Medulla oblongata (tissue), 1 donor: ENCODE measurements around the gene EIF4H.
A peak's percentile ranks its signal among the peaks of the same experiment; 100 is the strongest.
"Not testable (repeated sequence)": the region's sequence is repeated elsewhere in the genome, so short reads cannot be mapped to it uniquely, and the experiment has no call there.

Experiments
- DNase-seq: peaks from one replicate; pipeline ENCODE4 v3.0.0-alpha.2; 2015; ENCODE audit errors: extremely low spot score

Gene EIF4H

GRCh38 chr7:74173866-74174605, at the start of gene EIF4H:
Gene EIF4H, plus strand, starts transcription at chr7:74174356. Its CDS starts 28 bp downstream, at chr7:74174384.
- DNase-seq, result peak; percentile 93

- DNase-seq, result no peak
Observed at GRCh38 chr7:74126220-74126880, 47.8 kb upstream of the EIF4H start.

GRCh38 chr7:74129887-74130286, 44.3 kb upstream of the EIF4H start:
- DNase-seq, result no peak

GRCh38 chr7:74130518-74130917, 43.6 kb upstream of the EIF4H start:
- no peak for DNase-seq

GRCh38 chr7:74134117-74134620, 40.0 kb upstream of the EIF4H start:
- DNase-seq, result no peak

GRCh38 chr7:74138334-74138867, 35.8 kb upstream of the EIF4H start:
- DNase-seq, result no peak

GRCh38 chr7:74138945-74139843, 35.0 kb upstream of the EIF4H start:
- no peak for DNase-seq

- DNase-seq, result no peak
Observed at GRCh38 chr7:74141705-74142104, 32.5 kb upstream of the EIF4H start.

GRCh38 chr7:74143383-74143782, 30.8 kb upstream of the EIF4H start:
- DNase-seq, result no peak

- DNase-seq, result no peak
Observed at GRCh38 chr7:74148491-74148890, 25.7 kb upstream of the EIF4H start.

- no peak for DNase-seq
Observed at GRCh38 chr7:74149071-74149470, 25.1 kb upstream of the EIF4H start.

- DNase-seq, result no peak
Observed at GRCh38 chr7:74149603-74150002, 24.6 kb upstream of the EIF4H start.

- no peak for DNase-seq
Observed at GRCh38 chr7:74153736-74154135, 20.4 kb upstream of the EIF4H start.

- DNase-seq, result no peak
Observed at GRCh38 chr7:74155810-74156395, 18.3 kb upstream of the EIF4H start.

- DNase-seq, result no peak
Observed at GRCh38 chr7:74157605-74158004, 16.6 kb upstream of the EIF4H start.

- DNase-seq, result no peak
Observed at GRCh38 chr7:74164985-74165456, 9.1 kb upstream of the EIF4H start.

- no peak for DNase-seq
Observed at GRCh38 chr7:74165867-74166593, 8.1 kb upstream of the EIF4H start.

GRCh38 chr7:74167324-74167723, 6.8 kb upstream of the EIF4H start:
- not testable (repeated sequence) for DNase-seq

GRCh38 chr7:74173074-74173473, 1.1 kb upstream of the EIF4H start:
- DNase-seq, result no peak

- peak; percentile 37 for DNase-seq
Observed at GRCh38 chr7:74173491-74173865, 678 bp upstream of the EIF4H start.

GRCh38 chr7:74174606-74175082, 488 bp downstream of the EIF4H start:
- DNase-seq, result peak; percentile 40
